Upper lobe of left lung (tissue), 4 donors: ENCODE results near the gene KAT2B.

Experiments used
- EP300 ChIP-seq, 4 donors: sonication (generic); formaldehyde crosslinking; IDR thresholded peaks; one replicate each; pipeline ENCODE4 v1.5.1; 2017; ENCODE audit warnings: antibody characterized with exemption in 4 of 4, control low read depth in 2 of 4
- POLR2A ChIP-seq, 4 donors: fragments of 450-650 bp; IDR thresholded peaks; one replicate each; pipeline ENCODE4 v1.5.1; 2016 to 2017; ENCODE audit warnings: antibody characterized with exemption in 4 of 4, mild to moderate bottlenecking in 2 of 4
- POLR2AphosphoS5 ChIP-seq, 2 donors: sonication (generic); formaldehyde crosslinking; IDR thresholded peaks; one replicate each; pipeline ENCODE4 v1.5.1; 2017; ENCODE audit warnings: antibody characterized with exemption in 2 of 2
- TF ChIP-seq, protein P1 (sequence below), 6 experiments: fragments of 450-650 bp in 4 of 6; fragments of 200-600 bp in 2 of 6; sonication (generic) in 2 of 6; IDR thresholded peaks; one replicate each; pipeline ENCODE4 v1.5.1; 2016 to 2019; ENCODE audit warnings: antibody characterized with exemption in 6 of 6

DNA sequence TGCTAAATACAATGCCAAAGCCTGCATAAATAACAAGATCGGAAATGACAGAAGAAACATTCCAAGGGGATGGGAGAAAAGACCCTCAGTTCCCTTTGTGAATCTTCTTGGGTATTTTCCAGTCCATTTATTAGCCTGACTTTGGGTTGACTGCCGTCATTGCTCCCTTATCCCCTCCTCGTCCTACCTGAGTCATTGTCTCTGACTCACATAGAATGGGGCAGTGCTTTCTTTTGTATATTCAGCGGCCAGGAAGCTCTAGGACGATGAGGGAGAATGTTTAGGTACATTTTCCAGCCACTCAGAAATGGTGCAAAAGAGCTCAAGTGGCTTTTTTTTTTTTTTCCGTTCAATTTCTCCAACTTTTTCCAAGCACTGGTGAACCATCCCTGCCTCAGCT lies 71.6 kb downstream of the KAT2B start:
- TF ChIP-seq POLR2A (IDR thresholded peaks at IDR 0.05) (no peak), EP300 (IDR thresholded peaks at IDR 0.05) (no peak), POLR2AphosphoS5 (IDR thresholded peaks at IDR 0.05) (no peak)
- TF ChIP-seq, protein P1, sequence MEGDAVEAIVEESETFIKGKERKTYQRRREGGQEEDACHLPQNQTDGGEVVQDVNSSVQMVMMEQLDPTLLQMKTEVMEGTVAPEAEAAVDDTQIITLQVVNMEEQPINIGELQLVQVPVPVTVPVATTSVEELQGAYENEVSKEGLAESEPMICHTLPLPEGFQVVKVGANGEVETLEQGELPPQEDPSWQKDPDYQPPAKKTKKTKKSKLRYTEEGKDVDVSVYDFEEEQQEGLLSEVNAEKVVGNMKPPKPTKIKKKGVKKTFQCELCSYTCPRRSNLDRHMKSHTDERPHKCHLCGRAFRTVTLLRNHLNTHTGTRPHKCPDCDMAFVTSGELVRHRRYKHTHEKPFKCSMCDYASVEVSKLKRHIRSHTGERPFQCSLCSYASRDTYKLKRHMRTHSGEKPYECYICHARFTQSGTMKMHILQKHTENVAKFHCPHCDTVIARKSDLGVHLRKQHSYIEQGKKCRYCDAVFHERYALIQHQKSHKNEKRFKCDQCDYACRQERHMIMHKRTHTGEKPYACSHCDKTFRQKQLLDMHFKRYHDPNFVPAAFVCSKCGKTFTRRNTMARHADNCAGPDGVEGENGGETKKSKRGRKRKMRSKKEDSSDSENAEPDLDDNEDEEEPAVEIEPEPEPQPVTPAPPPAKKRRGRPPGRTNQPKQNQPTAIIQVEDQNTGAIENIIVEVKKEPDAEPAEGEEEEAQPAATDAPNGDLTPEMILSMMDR (IDR thresholded peaks at IDR 0.05) = no peak
